GM18499 (cell line): ENCODE results near the gene ROBO2.

Source experiments
- ATAC-seq: cut with Tn5 transposase; IDR thresholded peaks from one replicate; pipeline ENCODE4 v1.9.1; 2021; ENCODE audit warnings: moderate number of reproducible peaks; ENCODE audit not compliant: insufficient read depth, unreplicated experiment

Gene ROBO2

GRCh38 chr3:77039606-77040171 is at the start of gene ROBO2:
Gene ROBO2 (plus strand): TSS chr3:77040099. CDS start chr3:77040786, 687 bp downstream.
- ATAC-seq, result no peak

GRCh38 chr3:76990606-76991005 is 49.3 kb upstream of the ROBO2 start:
- ATAC-seq, result no peak

GRCh38 chr3:76991165-76991564 is 48.7 kb upstream of the ROBO2 start:
- no peak for ATAC-seq

GRCh38 chr3:76997733-76998132 is 42.2 kb upstream of the ROBO2 start:
- no peak for ATAC-seq

- no peak for ATAC-seq
These were observed 41.3 kb upstream of the ROBO2 start for GRCh38 chr3:76998555-76998954.

GRCh38 chr3:77001062-77001701 is 38.7 kb upstream of the ROBO2 start:
- ATAC-seq, result no peak

- ATAC-seq, result no peak
These were observed 25.7 kb upstream of the ROBO2 start for GRCh38 chr3:77014226-77014625.

- no peak for ATAC-seq
These were observed 14.4 kb upstream of the ROBO2 start for GRCh38 chr3:77025471-77025870.

GRCh38 chr3:77026904-77027634 is 12.8 kb upstream of the ROBO2 start:
- no peak for ATAC-seq

- no peak for ATAC-seq
These were observed 11.9 kb upstream of the ROBO2 start for GRCh38 chr3:77028005-77028404.

GRCh38 chr3:77038468-77038929 is 1.4 kb upstream of the ROBO2 start:
- ATAC-seq, result no peak

GRCh38 chr3:77038930-77039605 is 831 bp upstream of the ROBO2 start:
- ATAC-seq, result no peak

GRCh38 chr3:77040216-77040615 is 317 bp downstream of the ROBO2 start:
- ATAC-seq, result no peak

GRCh38 chr3:77040926-77041722 is 1.2 kb downstream of the ROBO2 start:
- ATAC-seq, result no peak

GRCh38 chr3:77041811-77042210 is 1.9 kb downstream of the ROBO2 start:
- no peak for ATAC-seq

- no peak for ATAC-seq
These were observed 2.4 kb downstream of the ROBO2 start for GRCh38 chr3:77042343-77042742.

GRCh38 chr3:77042882-77043281 is 3.0 kb downstream of the ROBO2 start:
- no peak for ATAC-seq

GRCh38 chr3:77045686-77046085 is 5.8 kb downstream of the ROBO2 start:
- ATAC-seq, result no peak

GRCh38 chr3:77048186-77048585 is 8.3 kb downstream of the ROBO2 start:
- ATAC-seq, result no peak

GRCh38 chr3:77051591-77051990 is 11.7 kb downstream of the ROBO2 start:
- no peak for ATAC-seq
